ENCODE measurements around the gene PLXDC1. TPM values are rescaled to one million over a fixed set of nuclear protein-coding genes. Genes with fewer than 3 reads are reported as not detected.

PLXDC1 gene
- total and polyA plus RNA-seq, 4 donors, result 1.7 to 39.1 (median 4.8) TPM

DNA sequence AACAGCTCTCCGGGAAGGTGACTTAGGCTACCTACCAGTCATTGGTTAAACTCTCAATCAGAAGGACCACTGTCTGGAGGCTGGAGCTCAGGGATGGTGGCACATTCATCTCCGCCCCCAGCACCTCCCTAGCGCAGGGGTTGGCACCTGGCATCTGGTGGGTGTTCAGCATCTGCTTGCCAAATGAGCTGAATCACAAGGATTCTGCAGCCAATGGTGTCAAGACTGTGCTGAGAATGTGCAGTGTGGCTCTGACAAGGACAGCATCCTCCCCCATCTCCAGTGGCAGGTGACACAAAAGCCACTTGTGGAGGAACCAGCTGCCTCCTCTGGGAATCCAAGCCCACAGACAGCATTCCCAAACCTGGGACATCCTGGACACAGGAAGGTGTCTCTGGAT, 35.2 kb downstream of the PLXDC1 start:
- Histone ChIP-seq H3K9me3 (ENCODE audit: control insufficient read depth, low read length) (no peaks in the 10 kb centered on the region), H3K36me3 (ENCODE audit: control insufficient read depth in 1 of 2, insufficient read depth in 2 of 2, low read length in 1 of 2) (no peaks in the 10 kb centered on the region), H3K4me1 (ENCODE audit: control insufficient read depth in 1 of 2, insufficient read depth in 2 of 2, low read length in 2 of 2) (no peaks in the 10 kb centered on the region), H3K4me3 (ENCODE audit: low read length in 2 of 2) (no peak overlapping the region), H3K27me3 (ENCODE audit: control insufficient read depth in 1 of 2, insufficient read depth in 2 of 2, low read length in 1 of 2) (no peaks in the 10 kb centered on the region), H3K27ac (ENCODE audit: low read depth in 1 of 2, low read length in 2 of 2) (no peak overlapping the region)
- intact Hi-C loops (cut with DNase I), result no loop called here
- ATAC-seq (ENCODE audit: low FRiP score) (no peak), DNase-seq (no peak)
- 41 to 62% methylated on average over 3 of the region's 3 CpGs for WGBS, 2 donors

GRCh38 chr17:39115135-39115534, 36.3 kb downstream of the PLXDC1 start:
- Histone ChIP-seq H3K27ac (ENCODE audit: low read depth in 1 of 2, low read length in 2 of 2) (no peak overlapping the region), H3K9me3 (ENCODE audit: control insufficient read depth, low read length) (no peaks in the 10 kb centered on the region), H3K27me3 (ENCODE audit: control insufficient read depth in 1 of 2, insufficient read depth in 2 of 2, low read length in 1 of 2) (no peaks in the 10 kb centered on the region), H3K4me1 (ENCODE audit: control insufficient read depth in 1 of 2, insufficient read depth in 2 of 2, low read length in 2 of 2) (no peaks in the 10 kb centered on the region), H3K4me3 (ENCODE audit: low read length in 2 of 2) (no peak overlapping the region), H3K36me3 (ENCODE audit: control insufficient read depth in 1 of 2, insufficient read depth in 2 of 2, low read length in 1 of 2) (no peaks in the 10 kb centered on the region)
- WGBS, 2 donors, result 12 to 15% methylated on average over 5 of the region's 5 CpGs
- ATAC-seq (ENCODE audit: low FRiP score) (peak; percentile 23), DNase-seq (no peak)
- intact Hi-C loops (cut with DNase I), result no loop called here

DNA sequence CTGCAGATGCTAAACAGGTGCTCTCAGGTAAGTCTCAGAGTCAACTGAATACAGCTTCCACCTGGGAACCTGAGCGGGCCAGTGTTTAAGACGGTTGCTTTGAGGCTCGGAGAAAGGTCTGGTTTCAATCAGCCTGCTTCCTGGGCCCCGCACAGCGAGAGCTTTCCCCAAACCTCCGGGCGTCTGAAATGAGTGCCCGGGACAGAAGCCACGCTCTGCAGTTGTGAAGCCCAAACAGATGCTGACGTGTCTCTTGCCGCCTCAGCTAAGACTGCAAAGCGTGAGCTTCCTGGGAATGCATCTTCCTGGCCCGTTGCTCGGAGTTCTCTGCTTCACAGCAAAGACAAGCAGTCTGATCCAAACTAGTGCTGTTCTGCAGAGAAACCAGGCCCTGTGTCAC, 36.7 kb downstream of the PLXDC1 start:
- H3K9me3 ChIP-seq (ENCODE audit: control insufficient read depth, low read length), result no peaks in the 10 kb centered on the region
- ATAC-seq (ENCODE audit: low FRiP score) (no peak), DNase-seq (no peak)
- no peaks in the 10 kb centered on the region for H3K4me1 ChIP-seq (ENCODE audit: control insufficient read depth in 1 of 2, insufficient read depth in 2 of 2, low read length in 2 of 2)
- no peak overlapping the region for H3K4me3 ChIP-seq (ENCODE audit: low read length in 2 of 2)
- 52 to 63% methylated on average over 14 of the region's 14 CpGs for WGBS, 2 donors
- H3K36me3 ChIP-seq (ENCODE audit: control insufficient read depth in 1 of 2, insufficient read depth in 2 of 2, low read length in 1 of 2), result no peaks in the 10 kb centered on the region
- intact Hi-C loops (cut with DNase I), result no loop called here
- H3K27ac ChIP-seq (ENCODE audit: low read depth in 1 of 2, low read length in 2 of 2), result no peak overlapping the region
- no peaks in the 10 kb centered on the region for H3K27me3 ChIP-seq (ENCODE audit: control insufficient read depth in 1 of 2, insufficient read depth in 2 of 2, low read length in 1 of 2)

DNA sequence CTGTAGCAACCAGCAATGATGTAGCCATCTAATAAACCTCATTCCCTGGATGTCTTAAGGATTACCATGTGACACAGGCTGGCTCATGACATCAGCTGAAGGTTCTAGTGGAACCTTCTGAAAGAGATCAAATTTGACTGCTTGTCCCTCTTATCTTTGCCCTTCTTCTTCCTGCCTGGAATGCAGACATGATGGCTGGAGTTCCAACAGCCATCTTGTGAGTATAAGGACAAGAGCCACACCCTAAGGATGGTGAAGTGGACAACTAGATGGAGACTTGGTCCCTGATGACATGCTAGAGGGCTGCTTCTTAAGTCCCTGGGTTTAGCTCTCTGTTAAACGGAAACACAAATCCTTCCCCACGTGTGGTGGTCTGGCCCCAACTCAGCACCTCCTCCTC, 37.6 kb downstream of the PLXDC1 start:
- H3K9me3 ChIP-seq (ENCODE audit: control insufficient read depth, low read length), result no peaks in the 10 kb centered on the region
- no peaks in the 10 kb centered on the region for H3K36me3 ChIP-seq (ENCODE audit: control insufficient read depth in 1 of 2, insufficient read depth in 2 of 2, low read length in 1 of 2)
- ATAC-seq (ENCODE audit: low FRiP score) (no peak), DNase-seq (no peak)
- H3K27me3 ChIP-seq (ENCODE audit: control insufficient read depth in 1 of 2, insufficient read depth in 2 of 2, low read length in 1 of 2), result no peaks in the 10 kb centered on the region
- no peak overlapping the region for H3K27ac ChIP-seq (ENCODE audit: low read depth in 1 of 2, low read length in 2 of 2)
- 92 to 97% methylated on average over 2 of the region's 2 CpGs for WGBS, 2 donors
- no peak overlapping the region for H3K4me3 ChIP-seq (ENCODE audit: low read length in 2 of 2)
- H3K4me1 ChIP-seq (ENCODE audit: control insufficient read depth in 1 of 2, insufficient read depth in 2 of 2, low read length in 2 of 2), result no peaks in the 10 kb centered on the region
- intact Hi-C loops (cut with DNase I), result no loop called here

GRCh38 chr17:39110435-39111136, 40.9 kb downstream of the PLXDC1 start:
- no peaks in the 10 kb centered on the region for H3K27me3 ChIP-seq (ENCODE audit: control insufficient read depth in 1 of 2, insufficient read depth in 2 of 2, low read length in 1 of 2)
- H3K9me3 ChIP-seq (ENCODE audit: control insufficient read depth, low read length), result no peaks in the 10 kb centered on the region
- no peak overlapping the region for H3K4me3 ChIP-seq (ENCODE audit: low read length in 2 of 2)
- H3K4me1 ChIP-seq (ENCODE audit: control insufficient read depth in 1 of 2, insufficient read depth in 2 of 2, low read length in 2 of 2), result no peaks in the 10 kb centered on the region
- DNase-seq (no peak), ATAC-seq (ENCODE audit: low FRiP score) (no peak)
- H3K27ac ChIP-seq (ENCODE audit: low read depth in 1 of 2, low read length in 2 of 2), result no peak overlapping the region
- 40 to 46% methylated on average over 19 of the region's 19 CpGs for WGBS, 2 donors
- intact Hi-C loops (cut with DNase I), result no loop called here
- H3K36me3 ChIP-seq (ENCODE audit: control insufficient read depth in 1 of 2, insufficient read depth in 2 of 2, low read length in 1 of 2), result no peaks in the 10 kb centered on the region

GRCh38 chr17:39108461-39109375, 42.7 kb downstream of the PLXDC1 start:
- DNase-seq (no peak), ATAC-seq (ENCODE audit: low FRiP score) (no peak)
- no peaks in the 10 kb centered on the region for H3K9me3 ChIP-seq (ENCODE audit: control insufficient read depth, low read length)
- intact Hi-C loops (cut with DNase I), result loop anchor here in 1 of 2 donors (10.0 kb wide), 1 partner anchor 94 kb away; no protein-coding TSS in a partner anchor
- no peak overlapping the region for H3K4me3 ChIP-seq (ENCODE audit: low read length in 2 of 2)
- H3K27me3 ChIP-seq (ENCODE audit: control insufficient read depth in 1 of 2, insufficient read depth in 2 of 2, low read length in 1 of 2), result no peaks in the 10 kb centered on the region
- no peaks in the 10 kb centered on the region for H3K4me1 ChIP-seq (ENCODE audit: control insufficient read depth in 1 of 2, insufficient read depth in 2 of 2, low read length in 2 of 2)
- H3K27ac ChIP-seq (ENCODE audit: low read depth in 1 of 2, low read length in 2 of 2), result no peak overlapping the region
- WGBS, 2 donors, result 92% methylated on average over 23 of the region's 23 CpGs
- H3K36me3 ChIP-seq (ENCODE audit: control insufficient read depth in 1 of 2, insufficient read depth in 2 of 2, low read length in 1 of 2), result no peaks in the 10 kb centered on the region

DNA sequence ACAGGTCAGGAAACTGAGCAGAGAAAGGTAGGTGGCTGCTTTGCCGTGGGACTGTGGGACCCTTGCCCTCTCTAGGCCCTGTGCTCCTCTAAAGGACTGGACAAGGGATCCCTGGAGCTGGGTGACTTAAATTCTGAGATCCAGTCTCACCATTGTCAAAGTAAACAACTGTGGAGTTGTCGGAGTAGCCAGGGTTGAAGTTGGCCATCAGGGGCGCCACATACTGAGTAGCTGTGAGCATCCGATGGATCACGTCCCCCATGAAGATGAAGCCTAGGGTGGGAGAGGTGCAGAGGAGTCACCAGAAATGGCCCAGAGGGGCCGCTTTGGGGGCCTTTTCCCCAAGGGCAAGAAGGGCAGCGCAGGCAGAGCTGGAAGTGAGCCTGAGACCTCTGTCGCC, 43.5 kb downstream of the PLXDC1 start:
- H3K9me3 ChIP-seq (ENCODE audit: control insufficient read depth, low read length), result no peaks in the 10 kb centered on the region
- DNase-seq, result no peak
- no peaks in the 10 kb centered on the region for H3K4me1 ChIP-seq (ENCODE audit: control insufficient read depth in 1 of 2, insufficient read depth in 2 of 2, low read length in 2 of 2)
- H3K27me3 ChIP-seq (ENCODE audit: control insufficient read depth in 1 of 2, insufficient read depth in 2 of 2, low read length in 1 of 2), result no peaks in the 10 kb centered on the region
- intact Hi-C loops (cut with DNase I), result loop anchor here in 1 of 2 donors (10.0 kb wide), 1 partner anchor 93 kb away; no protein-coding TSS in a partner anchor
- 94 to 95% methylated on average over 8 of the region's 8 CpGs for WGBS, 2 donors
- no peak for ATAC-seq (ENCODE audit: low FRiP score)
- no peak overlapping the region for H3K27ac ChIP-seq (ENCODE audit: low read depth in 1 of 2, low read length in 2 of 2)
- H3K4me3 ChIP-seq (ENCODE audit: low read length in 2 of 2), result no peak overlapping the region
- H3K36me3 ChIP-seq (ENCODE audit: control insufficient read depth in 1 of 2, insufficient read depth in 2 of 2, low read length in 1 of 2), result no peaks in the 10 kb centered on the region

DNA sequence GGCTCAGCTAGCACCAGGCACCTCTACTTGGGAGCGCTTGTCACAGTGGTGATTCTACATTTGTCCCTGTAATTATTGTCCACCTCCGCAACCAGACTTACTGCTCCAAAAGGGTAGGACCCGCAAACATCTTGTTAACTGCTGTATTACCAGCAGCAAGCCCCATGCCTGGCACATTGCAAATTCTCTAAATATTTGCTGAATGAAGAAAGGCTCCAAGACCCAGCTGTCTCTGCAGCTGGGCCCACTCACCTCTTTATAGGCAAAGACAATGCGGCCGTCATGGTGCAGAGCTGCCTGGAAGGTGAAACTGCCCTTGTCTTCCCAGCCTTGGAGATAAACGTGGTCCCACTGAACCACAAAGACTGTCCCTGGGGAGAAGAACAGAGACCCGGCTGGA, 44.3 kb downstream of the PLXDC1 start:
- ATAC-seq (ENCODE audit: low FRiP score) (no peak), DNase-seq (no peak)
- intact Hi-C loops (cut with DNase I), result loop anchor here in 1 of 2 donors (10.0 kb wide), 1 partner anchor 92 kb away; no protein-coding TSS in a partner anchor
- Histone ChIP-seq H3K9me3 (ENCODE audit: control insufficient read depth, low read length) (no peaks in the 10 kb centered on the region), H3K4me1 (ENCODE audit: control insufficient read depth in 1 of 2, insufficient read depth in 2 of 2, low read length in 2 of 2) (no peaks in the 10 kb centered on the region), H3K36me3 (ENCODE audit: control insufficient read depth in 1 of 2, insufficient read depth in 2 of 2, low read length in 1 of 2) (no peaks in the 10 kb centered on the region), H3K27ac (ENCODE audit: low read depth in 1 of 2, low read length in 2 of 2) (no peak overlapping the region), H3K27me3 (ENCODE audit: control insufficient read depth in 1 of 2, insufficient read depth in 2 of 2, low read length in 1 of 2) (no peaks in the 10 kb centered on the region), H3K4me3 (ENCODE audit: low read length in 2 of 2) (no peak overlapping the region)
- WGBS, 2 donors, result 92 to 93% methylated on average over 7 of the region's 7 CpGs

All from aorta (tissue), 5 donors.